Measurements from ENCODE around the gene CD7.

Gene CD7

DNA sequence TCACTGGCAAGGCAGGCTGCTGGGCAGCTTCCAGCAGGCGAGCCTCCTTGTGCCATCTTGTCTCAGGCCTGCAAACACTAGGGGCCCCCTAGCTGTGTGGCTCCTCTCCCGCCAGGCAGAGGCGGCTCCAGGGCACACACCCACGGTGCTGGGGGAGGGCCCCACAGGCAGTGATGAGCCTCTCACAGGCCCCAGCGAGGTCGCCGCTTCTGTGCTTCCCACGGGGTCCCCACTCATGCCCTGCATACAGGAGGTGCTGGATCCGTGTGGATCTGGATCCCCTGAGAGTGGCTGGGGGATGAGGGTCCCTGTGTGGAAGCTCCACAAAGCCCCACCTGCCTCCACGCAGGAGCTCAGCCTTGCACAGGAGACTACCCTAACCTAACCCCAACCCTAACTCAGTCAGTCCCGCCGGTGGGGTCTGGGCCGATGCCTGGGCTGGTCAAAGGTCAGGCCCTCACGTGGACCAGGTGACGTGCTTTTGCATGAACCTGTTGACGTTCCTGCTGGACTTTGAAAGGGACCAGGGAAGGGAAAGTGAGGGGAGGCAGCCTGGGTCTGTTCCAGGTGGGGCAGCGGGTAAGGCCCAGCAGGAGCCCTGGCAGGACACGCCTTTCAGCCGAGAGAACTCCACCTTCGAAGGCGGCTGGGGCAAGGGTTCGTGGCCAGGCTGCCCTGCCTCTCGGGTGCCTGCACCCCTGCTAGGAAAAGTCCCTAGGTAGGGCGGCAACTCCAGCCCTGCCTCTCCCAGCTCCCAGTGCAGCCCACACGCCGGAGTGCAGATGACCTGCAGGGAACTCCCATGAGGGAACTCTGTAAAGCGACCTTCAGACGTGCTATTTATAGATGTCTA is 11.0 kb upstream of the CD7 start:
- no peak for DNase-seq

DNA sequence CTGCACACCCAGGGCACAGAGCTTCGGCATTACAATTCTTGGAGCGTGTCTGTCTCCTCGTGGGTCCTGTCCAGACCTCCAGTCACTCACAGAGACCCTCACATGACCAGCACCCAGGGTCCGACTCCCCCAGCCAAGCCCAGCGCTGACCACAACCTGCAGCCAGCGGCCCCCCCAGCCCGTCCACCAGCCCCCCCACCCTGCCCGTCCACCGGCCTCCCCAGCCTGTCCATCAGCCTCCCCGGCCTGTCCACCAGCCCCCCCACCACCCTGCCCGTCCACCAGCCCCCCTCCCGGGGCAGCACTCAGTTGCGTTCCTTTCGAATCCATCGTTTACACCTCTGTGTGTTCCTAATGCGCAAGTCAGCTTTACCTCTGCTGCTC is 10.3 kb upstream of the CD7 start:
- DNase-seq, result no peak

DNA sequence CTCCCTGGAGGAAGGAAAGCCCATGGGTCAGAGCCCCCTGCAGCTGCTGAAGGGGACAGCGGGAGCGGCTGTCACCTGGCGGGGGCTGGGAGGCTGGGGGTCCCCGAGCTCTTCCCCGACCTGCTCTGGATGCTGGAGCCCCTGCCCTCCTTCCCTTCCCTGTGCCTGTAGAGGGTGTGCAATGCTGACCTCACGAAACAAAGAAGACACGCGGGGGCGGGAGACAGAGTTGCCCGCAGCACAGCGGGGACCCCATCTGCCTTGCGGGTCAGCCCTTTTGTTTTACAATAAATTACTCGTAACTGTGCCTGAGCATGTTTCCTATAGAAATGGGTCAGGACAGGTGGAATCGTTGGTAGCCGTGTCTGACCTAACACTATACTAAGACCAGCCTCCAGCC is 9.9 kb upstream of the CD7 start:
- no peak for DNase-seq

- no peak for DNase-seq
Observed at GRCh38 chr17:82325286-82326180, 8.1 kb upstream of the CD7 start.

DNA sequence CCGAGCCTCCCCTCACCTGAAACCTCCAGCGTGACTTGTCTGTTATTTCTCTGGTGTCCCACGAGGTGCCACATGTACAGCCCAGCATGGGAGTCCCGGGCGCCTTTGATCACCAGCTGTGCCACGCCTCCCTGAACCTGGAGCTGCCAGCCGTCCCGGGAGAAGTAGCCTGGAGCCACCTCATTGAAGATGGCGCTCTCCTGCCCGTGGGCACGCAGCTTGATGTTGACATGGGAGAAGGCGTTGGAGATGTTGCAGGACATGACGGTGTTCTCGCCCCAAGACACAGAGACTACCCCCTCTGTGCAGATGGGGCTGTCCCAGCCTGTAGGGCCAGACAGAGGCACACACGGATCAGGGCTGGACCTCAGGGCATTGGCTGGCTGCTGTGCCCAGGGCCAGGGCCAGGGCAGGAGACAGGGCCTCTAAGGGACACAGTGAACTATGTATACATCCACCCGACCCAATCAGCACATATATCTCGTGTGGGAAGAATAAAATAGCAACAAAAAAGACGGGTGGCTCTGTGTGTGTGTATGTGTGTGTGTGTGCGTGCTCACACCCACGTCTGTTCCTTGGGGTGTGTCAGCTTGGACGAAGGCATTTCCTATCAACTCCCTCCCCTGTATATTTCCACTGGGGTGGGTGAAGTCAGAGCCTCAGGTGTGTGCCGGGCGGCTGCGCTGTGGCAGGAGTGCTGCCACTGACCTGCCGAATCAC is 7.3 kb upstream of the CD7 start:
- no peak for DNase-seq

GRCh38 chr17:82323514-82324234 is 6.3 kb upstream of the CD7 start:
- DNase-seq, result no peak

DNA sequence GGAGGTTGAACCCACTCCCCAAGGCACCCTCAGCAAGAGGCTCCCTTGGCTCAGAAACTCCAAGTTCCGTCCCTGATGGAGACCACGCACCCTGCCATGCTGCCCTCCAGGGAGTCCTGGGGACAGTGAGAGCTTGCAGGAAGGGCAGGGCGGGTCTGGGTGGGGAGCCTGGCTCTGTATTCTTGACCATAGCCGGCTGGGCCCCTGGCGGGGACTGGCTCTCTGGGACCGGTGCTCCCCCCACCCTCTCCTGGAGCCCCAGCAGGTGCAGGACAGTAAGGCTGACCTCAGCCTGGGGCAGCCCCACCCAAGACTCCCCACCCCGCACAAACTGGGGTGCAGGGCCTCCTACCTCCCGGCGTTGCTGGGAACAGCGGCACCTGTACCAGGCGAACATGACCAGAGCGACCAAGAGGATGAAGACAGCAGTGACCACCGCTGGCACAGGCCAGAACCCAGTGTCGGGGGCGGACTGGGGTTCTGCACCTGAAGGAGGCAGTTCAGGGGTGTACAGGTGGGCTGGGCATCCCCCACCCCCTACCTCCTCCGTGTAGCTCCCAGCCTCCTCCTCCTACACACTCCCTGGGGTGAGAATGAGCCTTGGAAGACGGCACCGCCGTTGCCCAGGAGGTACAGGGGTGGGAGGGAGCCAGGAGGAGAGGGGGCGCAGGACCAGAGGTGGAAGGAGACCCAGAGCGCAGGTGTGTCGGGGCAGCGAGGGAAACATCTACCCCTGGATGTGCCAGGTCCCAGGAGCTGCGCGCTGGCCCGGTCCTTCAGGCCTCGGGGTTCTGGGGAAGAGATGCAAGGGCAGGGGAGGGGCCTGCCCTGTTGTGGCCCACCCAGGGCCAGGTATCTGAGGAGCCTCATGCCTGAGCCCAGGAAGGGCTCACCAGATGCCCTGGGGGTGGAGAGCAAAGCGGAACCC is 5.4 kb upstream of the CD7 start:
- no peak for DNase-seq

DNA sequence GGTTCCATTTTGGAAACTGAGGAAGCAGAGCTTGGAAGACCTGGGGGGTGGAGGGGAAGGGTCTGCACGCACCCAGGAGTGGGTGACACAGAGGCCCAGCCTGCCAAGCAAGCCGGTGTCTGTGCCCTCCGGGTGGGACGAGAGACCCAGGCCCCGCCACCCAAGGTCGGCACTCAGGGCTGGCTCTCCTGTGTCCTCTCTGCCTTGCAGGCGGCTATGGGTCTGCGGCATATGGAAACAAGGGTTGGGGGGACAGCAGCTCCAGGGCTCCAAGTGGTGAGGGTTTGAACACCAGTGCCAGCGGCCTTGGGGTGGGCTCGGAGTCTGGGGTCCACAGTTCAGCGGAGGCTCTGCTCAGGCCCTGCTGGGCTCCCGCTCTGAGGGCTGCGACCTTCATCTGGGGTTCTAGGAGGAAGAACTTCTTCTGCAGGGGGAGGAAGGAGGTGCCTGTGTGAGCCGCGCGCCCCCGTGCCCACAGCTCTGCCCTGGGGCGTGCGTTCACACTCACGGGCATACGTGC is 4.6 kb upstream of the CD7 start:
- no peak for DNase-seq

DNA sequence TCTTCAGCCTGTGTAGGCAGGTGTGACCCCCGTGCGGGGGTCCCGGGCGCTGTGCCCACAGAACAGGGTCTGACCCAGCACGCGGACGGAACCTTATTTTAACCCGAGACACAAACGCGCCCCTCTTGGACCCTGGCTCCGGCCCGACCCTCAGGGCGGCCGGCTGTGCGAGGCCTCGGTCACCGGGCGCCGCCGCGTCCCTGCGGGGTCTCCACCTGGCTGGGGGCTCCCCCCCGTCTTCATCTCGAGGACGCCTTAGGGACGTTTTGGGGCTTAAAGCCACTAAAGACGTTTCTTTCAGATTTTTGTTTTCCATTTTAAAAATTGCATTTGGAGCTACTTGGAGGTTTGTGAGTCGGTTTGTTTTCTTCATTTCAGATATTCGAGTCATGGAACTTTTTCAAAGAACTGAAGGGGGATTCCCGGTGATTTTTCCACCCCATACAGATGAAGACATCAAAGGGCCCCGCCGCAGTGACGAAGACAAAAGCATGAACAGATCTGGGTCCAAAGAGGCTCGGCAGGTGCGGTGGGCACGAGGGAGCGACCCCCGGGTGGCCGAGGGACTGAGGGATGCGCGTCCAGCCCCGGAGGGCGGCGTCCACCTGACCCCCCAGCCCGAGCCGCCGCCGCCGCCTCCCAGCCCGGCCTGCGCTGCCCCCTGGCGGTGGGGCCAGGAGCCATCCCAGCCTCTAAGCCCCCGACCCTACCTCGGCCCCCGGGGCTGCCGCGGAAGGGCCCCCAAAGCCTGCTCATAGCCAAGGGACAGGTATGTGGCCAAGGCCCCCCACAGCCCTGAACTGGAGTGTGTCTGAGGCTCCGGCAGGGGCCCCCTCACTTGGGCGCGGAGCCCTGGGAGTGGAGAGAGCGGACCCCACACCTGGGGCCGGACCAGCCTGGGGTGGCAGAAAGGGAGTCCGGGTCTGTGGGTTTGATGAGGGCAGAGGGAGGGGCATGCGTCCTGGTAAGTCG is 3.8 kb upstream of the CD7 start:
- DNase-seq, result no peak

DNA sequence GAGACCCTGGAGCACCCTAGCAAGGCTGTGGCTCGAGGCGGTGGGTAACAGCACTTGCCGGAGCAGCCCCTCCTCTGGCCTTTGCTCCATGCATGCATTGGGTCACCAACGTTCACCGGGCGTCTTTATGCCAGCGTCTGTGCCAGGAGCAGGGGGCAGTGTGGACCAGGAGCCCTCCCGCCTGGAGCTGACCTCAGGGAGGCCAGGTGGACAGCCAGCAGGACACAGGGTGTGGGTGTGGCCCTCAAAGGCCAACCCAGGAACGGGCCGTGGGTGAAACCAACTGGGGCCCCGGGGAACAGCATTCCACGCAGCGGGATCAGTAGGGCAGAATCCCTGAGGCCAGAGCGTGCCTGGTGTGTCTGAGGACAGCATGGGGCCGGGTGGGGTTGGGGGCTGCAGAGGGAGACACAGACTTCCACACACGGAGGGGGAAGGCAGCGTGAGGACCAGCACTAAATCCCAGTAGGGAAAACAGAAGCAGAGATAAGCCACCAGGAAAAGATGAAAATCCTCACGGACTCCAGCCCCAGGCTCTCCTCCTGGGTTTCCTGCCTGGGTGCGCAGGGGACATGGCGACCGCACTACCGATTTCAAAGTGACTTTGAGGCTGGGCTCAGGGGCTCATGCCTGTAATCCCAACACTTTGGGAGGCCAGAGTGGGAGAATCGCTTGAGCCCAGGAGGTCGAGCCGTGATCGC is 2.9 kb upstream of the CD7 start:
- DNase-seq, result no peak

- DNase-seq, result no peak
Observed at GRCh38 chr17:82319619-82320062, 2.2 kb upstream of the CD7 start.

DNA sequence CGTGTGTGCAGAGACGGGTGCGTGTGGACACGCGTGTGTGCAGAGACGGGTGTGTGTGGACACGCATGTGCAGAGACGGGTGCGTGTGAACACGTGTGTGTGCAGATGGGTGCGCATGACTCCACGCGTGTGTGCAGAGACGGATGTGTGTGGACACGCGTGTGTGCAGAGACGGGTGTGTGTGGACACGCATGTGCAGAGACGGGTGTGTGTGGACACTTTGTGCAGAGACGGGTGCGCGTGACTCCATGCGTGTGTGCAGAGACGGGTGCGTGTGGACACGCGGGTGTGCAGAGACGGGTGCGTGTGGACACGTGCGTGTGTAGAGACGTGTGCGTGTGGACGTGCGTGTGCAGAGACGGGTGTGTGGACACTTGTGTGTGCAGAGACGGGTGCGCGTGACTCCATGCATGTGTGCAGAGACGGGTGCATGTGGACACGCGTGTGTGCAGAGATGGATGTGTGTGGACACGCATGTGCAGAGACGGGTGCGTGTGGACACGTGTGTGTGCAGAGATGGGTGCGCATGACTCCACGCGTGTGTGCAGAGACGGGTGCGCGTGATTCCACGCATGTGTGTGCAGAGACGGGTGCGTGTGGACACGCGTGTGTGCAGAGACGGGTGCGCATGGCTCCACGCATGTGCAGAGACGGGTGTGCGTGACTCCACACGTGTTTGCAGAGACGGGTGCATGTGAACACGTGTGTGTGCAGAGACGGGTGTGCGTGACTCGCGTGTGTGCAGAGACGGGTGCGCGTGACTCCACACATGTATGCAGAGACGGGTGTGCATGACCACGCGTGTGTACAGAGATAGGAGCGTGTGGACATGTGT is 1.6 kb upstream of the CD7 start:
- DNase-seq, result no peak

GRCh38 chr17:82318169-82318498 is 726 bp upstream of the CD7 start:
- DNase-seq, result no peak

- no peak for DNase-seq
Observed at GRCh38 chr17:82316651-82317393, 586 bp downstream of the CD7 start.

DNA sequence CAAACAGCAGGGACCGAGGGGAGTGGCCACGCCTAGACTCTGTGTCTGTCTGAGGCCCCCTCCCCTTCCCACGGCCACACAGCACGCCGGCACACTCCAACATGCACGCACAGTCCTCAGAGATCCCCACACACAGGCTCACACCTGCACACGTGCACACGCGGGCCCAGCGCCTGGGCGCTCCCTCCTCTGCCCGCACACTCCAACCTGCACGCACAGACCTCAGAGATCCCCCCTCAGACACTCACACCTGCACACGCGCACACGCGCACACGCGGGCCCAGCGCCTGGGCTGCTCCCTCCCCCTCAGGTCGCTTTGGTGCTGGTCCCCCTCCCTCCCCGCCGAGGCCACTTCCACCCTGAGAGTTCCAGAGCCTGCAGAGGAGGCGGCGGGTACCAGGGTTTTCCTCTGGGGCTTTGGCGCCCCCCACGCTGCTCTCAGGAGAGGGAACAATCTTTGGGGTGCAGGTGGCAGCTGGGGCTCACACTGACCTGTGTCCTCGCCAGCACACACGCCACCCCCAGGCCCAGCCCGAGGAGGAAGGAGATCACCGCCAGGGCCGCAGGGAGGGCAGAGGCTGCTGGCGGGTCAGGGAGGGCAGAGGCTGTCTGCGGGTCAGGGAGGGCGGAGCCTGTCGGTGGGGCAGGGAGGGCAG is 1.6 kb downstream of the CD7 start:
- no peak for DNase-seq

- no peak for DNase-seq
Observed at GRCh38 chr17:82314727-82315605, 2.4 kb downstream of the CD7 start.

Data from NCI-H524 treated with DMSO at 0.1 percent for 48 hours (cell line).